GM12865 (cell line): ENCODE results near the gene SLC30A1.

Experiments
- DNase-seq: peaks from one replicate; pipeline ENCODE4 v3.0.0; 2010; ENCODE audit warnings: low read depth
- H3K4me3 ChIP-seq: 2 replicates; pipeline ENCODE4 v1.5.1; 2011; ENCODE audit warnings: mild to moderate bottlenecking, low read depth, low read length, control low read depth
- CTCF ChIP-seq: IDR thresholded peaks from 2 replicates; pipeline ENCODE4 v1.5.1; 2011; ENCODE audit warnings: low read length, control low read depth, low read depth, inconsistent platforms; ENCODE audit not compliant: insufficient read depth; ENCODE audit errors: missing control alignments

The SLC30A1 gene

GRCh38 chr1:211595419-211595818 is 16.5 kb upstream of the SLC30A1 start:
- no peak overlapping the region for H3K4me3 ChIP-seq
- DNase-seq, result no peak
- TF ChIP-seq CTCF, result no peak

- no peak overlapping the region for H3K4me3 ChIP-seq
- no peak for TF ChIP-seq CTCF
- no peak for DNase-seq
These were observed 13.1 kb upstream of the SLC30A1 start for GRCh38 chr1:211591980-211592493.

- DNase-seq, result no peak
- H3K4me3 ChIP-seq, result no peak overlapping the region
- TF ChIP-seq CTCF, result no peak
These were observed 11.1 kb upstream of the SLC30A1 start for GRCh38 chr1:211589782-211590721.

GRCh38 chr1:211588711-211589110 is 9.8 kb upstream of the SLC30A1 start:
- TF ChIP-seq CTCF, result no peak
- H3K4me3 ChIP-seq, result no peak overlapping the region
- no peak for DNase-seq

- TF ChIP-seq CTCF, result no peak
- DNase-seq, result no peak
- H3K4me3 ChIP-seq, result no peak overlapping the region
These were observed 8.2 kb upstream of the SLC30A1 start for GRCh38 chr1:211587123-211587522.

- DNase-seq, result no peak
- TF ChIP-seq CTCF, result no peak
- H3K4me3 ChIP-seq, result no peak overlapping the region
These were observed 7.6 kb upstream of the SLC30A1 start for GRCh38 chr1:211586538-211586937.
